NCI-H1417 (cell line): ENCODE results near the gene ZNF426.

ENCODE experiments used
- DNase-seq, 3 experiments: peaks; one replicate each; lab custom pipeline; 2025; lab: John Stamatoyannopoulos, UW

Gene ZNF426

DNA sequence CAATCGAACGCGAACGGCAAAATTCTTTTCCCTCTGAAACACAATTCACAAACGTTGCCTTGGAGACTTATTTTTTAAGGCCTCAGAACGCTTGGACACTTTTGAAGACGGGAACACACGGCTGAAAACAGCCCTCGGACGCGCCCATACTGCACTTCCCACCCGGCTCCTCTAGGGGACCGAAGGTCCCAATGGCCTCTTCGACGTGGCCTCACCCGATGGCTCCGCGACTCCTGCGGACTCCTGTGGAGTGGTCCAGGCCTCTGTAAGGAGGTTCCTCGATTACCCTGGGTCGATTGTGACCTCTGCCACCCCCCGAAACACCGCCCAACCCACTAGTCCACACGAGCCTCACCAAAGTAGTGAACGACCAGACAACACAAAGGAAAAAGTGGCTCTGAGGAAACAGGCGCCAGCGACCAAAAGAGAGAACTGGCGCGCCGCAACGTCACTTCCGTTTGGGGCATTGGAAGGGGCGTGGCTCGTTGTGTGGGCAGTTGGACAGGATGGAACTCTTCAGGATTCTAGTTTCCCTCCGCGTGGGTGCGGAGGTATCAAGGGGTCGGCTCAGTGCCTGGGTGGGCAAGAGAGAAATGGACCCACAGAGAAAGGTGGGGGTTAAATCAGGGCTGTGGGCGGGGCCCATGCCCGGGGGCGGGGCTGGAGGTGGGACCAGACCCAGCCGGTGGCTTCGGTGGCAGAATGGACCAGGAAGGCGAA lies 40.1 kb downstream of the ZNF426 start, which contains the start of gene ZNF560:
Gene ZNF560, minus strand, starts transcription at position 434 of the 720 bp plus-strand sequence. CDS start 23,303 bp downstream, outside the sequence.
- no peak for DNase-seq

DNA sequence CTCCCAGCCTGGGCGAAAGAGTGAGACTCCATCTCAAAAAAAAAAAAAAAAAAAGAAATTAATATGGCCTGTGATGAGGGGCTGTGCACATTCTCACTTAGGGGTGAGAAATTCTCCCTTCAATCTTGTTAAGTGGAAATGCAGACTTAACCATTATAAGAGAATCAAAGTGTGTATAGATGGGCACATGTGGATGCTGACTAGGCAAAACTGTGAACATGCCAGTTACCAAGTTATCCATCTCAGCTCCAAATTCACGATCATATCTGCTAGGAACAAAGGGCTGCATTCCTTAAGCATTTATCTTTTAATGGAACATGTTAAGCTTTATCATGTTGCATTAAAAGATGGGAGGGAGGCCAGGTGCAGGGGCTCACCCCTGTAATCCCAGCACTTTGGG lies 44.3 kb downstream of the ZNF426 start:
- no peak for DNase-seq

DNA sequence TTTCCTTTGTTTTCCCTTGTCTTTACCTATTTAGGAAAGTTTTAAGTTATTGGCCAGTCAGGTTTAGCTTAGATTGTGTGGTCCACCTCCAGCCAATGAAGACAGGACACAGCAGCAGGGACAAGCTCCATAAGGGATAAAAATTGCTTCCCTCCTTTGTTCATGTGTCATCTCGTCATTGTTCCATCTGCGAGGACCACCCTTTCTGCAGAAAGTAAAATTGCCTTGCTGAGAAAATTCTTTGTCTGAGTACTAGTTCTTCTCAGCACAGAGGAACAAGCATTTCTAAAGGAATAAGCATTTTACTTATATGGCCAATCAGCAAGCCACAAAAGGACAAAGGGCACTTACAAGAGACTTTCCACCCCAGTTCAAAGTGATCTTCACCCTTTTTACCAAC lies 51.4 kb downstream of the ZNF426 start:
- DNase-seq, result no peak

DNA sequence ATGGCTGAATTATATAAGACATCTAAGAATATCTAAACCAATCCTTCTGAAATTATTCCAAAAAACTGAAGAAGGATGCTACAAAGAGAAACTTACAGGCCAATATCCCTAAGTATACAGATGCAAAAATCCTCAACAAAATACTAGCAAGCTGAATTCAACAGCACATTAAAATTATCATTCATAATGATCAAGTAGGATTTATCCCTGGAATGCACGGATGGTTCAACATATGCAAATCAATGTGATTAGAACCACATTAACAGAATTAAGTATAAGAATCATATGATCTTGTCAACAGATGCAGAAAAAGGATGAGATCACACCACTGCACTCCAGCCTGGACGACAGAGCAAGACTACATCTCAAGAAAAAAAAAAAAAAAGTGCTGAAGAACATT lies 53.3 kb downstream of the ZNF426 start:
- DNase-seq, result no peak

DNA sequence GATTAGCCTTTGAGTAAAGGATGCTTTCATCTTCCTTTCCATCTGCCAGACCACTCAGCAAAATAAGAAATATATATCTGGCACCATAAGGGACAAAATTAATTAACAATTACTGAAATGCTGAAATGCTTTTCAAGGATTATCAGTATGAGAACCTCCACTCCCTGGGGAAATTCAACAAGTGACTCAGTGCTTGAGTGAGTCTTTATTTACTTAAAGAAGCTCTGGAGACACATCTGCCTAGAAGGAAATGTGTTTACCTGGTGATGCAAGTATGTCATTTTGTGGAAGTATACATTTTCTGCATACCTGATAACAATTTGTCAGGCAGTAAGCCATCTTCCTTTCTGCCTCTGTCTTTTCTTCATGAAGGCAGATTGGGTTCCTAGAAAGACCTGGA lies 63.5 kb downstream of the ZNF426 start:
- DNase-seq, result no peak
